ENCODE measurements around the gene LCE3C. TPM values are rescaled to one million over a fixed set of nuclear protein-coding genes. Genes with fewer than 3 reads are reported as not detected.

LCE3C gene
- total and polyA plus RNA-seq, 2 experiments from 2014 or later, result not detected

- no peaks in the 10 kb centered on the region for H3K4me1 Mint-ChIP-seq
- H3K9me3 Mint-ChIP-seq, result peaks cover 2% of the 10 kb centered on the region; the same call in 1 of the 3 replicates
- H3K36me3 Mint-ChIP-seq (ENCODE audit: low read depth), result no peaks in the 10 kb centered on the region
Observed at GRCh38 chr1:152585586-152585985, 14.4 kb upstream of the LCE3C start.

More at GRCh38 chr1:152585586-152585985, 14.4 kb upstream of the LCE3C start:
- no peaks in the 10 kb centered on the region for H3K4me1 ChIP-seq (ENCODE audit: insufficient read depth)
- peaks cover 4% of the 10 kb centered on the region; the same call in 1 of the 2 replicates for H3K9me2 ChIP-seq (ENCODE audit: insufficient read depth)
- H4K20me1 ChIP-seq (replicated peaks; ENCODE audit: insufficient read depth), result no peaks in the 10 kb centered on the region
- DNase-seq (ENCODE audit: low spot score) (no peak), ATAC-seq (no peak)
- H3K36me3 ChIP-seq (ENCODE audit: insufficient read depth), result no peaks in the 10 kb centered on the region
- no peak overlapping the region for H2AFZ ChIP-seq
- H3K27ac ChIP-seq (ENCODE audit: low read depth), result no peak overlapping the region
- TF ChIP-seq CTCF (conservative IDR thresholded peaks at IDR 0.05; ENCODE audit: low read depth in 2 of 2) (no peak), CREB1 (CRISPR knock-in tag; IDR thresholded peaks at IDR 0.05; ENCODE audit: low read depth) (no peak), STAT1 (IDR thresholded peaks at IDR 0.05; ENCODE audit: unreplicated experiment) (no peak), REST (IDR thresholded peaks at IDR 0.05; ENCODE audit: unreplicated experiment) (no peak), NANOG (IDR thresholded peaks at IDR 0.05; ENCODE audit: borderline replicate concordance) (no peak)
- H3K27me3 Mint-ChIP-seq (ENCODE audit: insufficient read depth, low read depth, poor library complexity), result no peaks in the 10 kb centered on the region
- H3K4me3 ChIP-seq, result no peak overlapping the region
- H3F3A ChIP-seq (replicated peaks; ENCODE audit: low read depth), result no peaks in the 10 kb centered on the region
- H3K79me2 ChIP-seq (replicated peaks; ENCODE audit: insufficient read depth), result no peaks in the 10 kb centered on the region
- H3K27ac Mint-ChIP-seq, result no peak overlapping the region
- H3K4me3 Mint-ChIP-seq, result no peak overlapping the region
- H3K4me2 ChIP-seq, result no peak overlapping the region
- H3K27me3 ChIP-seq (ENCODE audit: insufficient read depth), result no peaks in the 10 kb centered on the region

All from GM23338 (cell line).